Measurements from ENCODE around the gene FOXN1. TPM values are rescaled to one million over a fixed set of nuclear protein-coding genes. Genes with fewer than 3 reads are reported as not detected.

The FOXN1 gene, protein sequence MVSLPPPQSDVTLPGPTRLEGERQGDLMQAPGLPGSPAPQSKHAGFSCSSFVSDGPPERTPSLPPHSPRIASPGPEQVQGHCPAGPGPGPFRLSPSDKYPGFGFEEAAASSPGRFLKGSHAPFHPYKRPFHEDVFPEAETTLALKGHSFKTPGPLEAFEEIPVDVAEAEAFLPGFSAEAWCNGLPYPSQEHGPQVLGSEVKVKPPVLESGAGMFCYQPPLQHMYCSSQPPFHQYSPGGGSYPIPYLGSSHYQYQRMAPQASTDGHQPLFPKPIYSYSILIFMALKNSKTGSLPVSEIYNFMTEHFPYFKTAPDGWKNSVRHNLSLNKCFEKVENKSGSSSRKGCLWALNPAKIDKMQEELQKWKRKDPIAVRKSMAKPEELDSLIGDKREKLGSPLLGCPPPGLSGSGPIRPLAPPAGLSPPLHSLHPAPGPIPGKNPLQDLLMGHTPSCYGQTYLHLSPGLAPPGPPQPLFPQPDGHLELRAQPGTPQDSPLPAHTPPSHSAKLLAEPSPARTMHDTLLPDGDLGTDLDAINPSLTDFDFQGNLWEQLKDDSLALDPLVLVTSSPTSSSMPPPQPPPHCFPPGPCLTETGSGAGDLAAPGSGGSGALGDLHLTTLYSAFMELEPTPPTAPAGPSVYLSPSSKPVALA
- not detected in 2 replicates for total RNA-seq

DNA sequence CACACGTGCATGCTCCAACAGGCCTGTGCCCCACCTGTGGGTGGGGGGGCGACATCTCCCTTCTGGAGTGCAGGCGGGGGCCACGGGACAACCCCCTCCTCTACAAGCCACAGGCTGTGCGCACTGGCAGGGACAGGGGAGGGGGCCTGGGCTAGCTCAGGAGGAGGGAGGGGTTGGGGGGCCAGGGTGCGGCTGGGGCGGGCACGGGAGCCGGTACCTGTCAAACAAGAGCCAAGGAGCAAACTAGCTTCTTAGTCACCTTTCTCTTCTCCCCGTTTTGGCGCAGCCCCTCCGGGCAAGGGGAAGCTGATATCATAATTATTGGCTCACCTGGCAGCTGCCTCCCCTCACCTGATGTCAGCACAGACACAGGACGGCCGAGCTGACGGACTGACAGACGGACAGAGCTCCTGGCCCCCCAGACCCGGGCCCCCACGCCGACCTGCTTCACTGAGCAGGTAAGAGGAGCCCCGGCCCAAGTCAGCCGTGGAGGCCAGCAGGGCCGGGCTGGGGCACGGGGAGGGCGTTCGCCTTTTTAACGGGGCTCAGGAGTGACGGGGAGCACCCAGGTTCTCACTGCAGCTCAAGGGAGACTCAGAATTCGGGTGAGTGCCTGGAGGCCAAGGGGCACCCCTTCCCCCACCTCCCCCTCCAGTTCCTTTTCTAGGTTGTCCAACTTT lies at the start of gene FOXN1:
TSS of gene FOXN1 (plus strand) at position 363 of the 680 bp plus-strand sequence. CDS start 17,622 bp downstream, outside the sequence.

GRCh38 chr17:28473542-28473941 lies 32.6 kb upstream of the FOXN1 start, which contains the start of gene SLC13A2:
TSS of gene SLC13A2 (plus strand) at chr17:28473644. CDS start at chr17:28473713, 69 bp downstream.

DNA sequence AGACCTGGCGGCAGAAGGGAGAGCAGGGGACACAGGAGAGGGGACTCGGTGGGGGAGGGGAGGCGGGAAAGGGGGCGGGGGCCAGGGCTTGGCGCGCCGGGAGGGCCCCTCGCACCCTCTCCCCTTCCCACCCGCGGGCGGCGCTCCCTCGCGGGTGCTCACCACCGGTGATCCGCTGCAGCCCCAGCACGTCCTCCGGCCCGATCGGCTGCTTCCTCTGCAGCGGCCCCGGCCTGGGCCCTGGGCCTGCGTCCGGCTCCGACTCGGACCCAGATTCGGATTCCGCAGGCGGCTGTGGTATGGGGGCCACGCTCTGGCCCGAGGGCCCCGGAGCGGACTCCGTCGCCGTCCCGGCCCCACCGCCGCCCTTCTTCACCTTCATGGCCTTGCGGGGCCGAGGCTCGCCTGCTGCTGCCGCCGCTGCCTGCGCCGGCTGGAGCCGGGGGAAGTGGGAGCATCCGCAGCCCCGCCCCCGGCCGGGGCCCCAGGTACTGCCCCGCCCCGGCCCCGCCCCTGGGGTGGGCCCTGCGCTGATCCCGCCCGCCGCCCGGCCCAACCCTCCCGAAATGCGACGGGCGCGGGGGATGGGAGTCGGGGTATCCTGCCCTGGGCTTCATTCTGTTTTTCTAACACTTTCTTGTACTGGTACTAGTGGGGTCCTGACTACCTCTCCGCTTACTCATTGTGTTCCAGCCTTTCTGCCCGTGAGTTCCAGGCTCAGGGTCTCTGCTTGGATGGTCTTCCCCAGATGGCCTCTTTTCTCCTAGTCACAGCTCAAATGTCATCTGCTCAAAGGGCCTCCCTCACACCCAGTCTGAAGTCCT lies 46.2 kb downstream of the FOXN1 start, which contains the start of gene UNC119:
TSS of gene UNC119 (minus strand) at position 449 of the 824 bp plus-strand sequence. CDS start at position 382, 67 bp downstream.

GRCh38 chr17:28571361-28572122 lies 65.4 kb downstream of the FOXN1 start, which contains the start of gene PIGS:
TSS of gene PIGS (minus strand) at chr17:28571524. CDS start at chr17:28571496, 28 bp downstream.

GRCh38 chr17:28576758-28577465 lies 70.8 kb downstream of the FOXN1 start, which contains the start of gene ALDOC:
TSS of gene ALDOC (minus strand) at chr17:28576895. CDS start at chr17:28575532, 1,363 bp downstream.

Other genes starting within 250 kb of the FOXN1 start
- 6.2 and 12.4 TPM in 2 replicates for gene TMEM97, start 187.1 kb upstream of the FOXN1 start, total RNA-seq
- gene IFT20, start 170.9 kb upstream of the FOXN1 start, total RNA-seq = 53.0 and 58.7 TPM in 2 replicates
- 28.9 and 38.4 TPM in 2 replicates for gene TNFAIP1, start 170.6 kb upstream of the FOXN1 start, total RNA-seq
- gene POLDIP2, start 148.8 kb upstream of the FOXN1 start, total RNA-seq = 60.7 and 67.1 TPM in 2 replicates
- gene SEBOX, start 141.1 kb upstream of the FOXN1 start, total RNA-seq = not detected in 2 replicates
- gene VTN, start 136.0 kb upstream of the FOXN1 start, total RNA-seq = 0.12 and 0.53 TPM in 2 replicates
- gene SARM1, start 134.7 kb upstream of the FOXN1 start, total RNA-seq = 6.0 and 6.5 TPM in 2 replicates
- 7.5 and 7.8 TPM in 2 replicates for gene SLC46A1, start 100.1 kb upstream of the FOXN1 start, total RNA-seq
- not detected in 2 replicates for gene SLC13A2, start 32.7 kb upstream of the FOXN1 start, total RNA-seq
- gene UNC119, start 46.3 kb downstream of the FOXN1 start, total RNA-seq = 19.2 and 19.9 TPM in 2 replicates
- gene PIGS, start 65.2 kb downstream of the FOXN1 start, total RNA-seq = 45.0 and 51.4 TPM in 2 replicates
- 33.3 and 33.5 TPM in 2 replicates for gene ALDOC, start 70.5 kb downstream of the FOXN1 start, total RNA-seq
- gene SPAG5, start 92.7 kb downstream of the FOXN1 start, total RNA-seq = 21.9 and 40.0 TPM in 2 replicates
- 5.3 and 6.5 TPM in 2 replicates for gene RSKR, start 107.8 kb downstream of the FOXN1 start, total RNA-seq
- 182 and 257 TPM in 2 replicates for gene BLTP2, start 138.8 kb downstream of the FOXN1 start, total RNA-seq
- 69.3 and 88.0 TPM in 2 replicates for gene SDF2, start 155.6 kb downstream of the FOXN1 start, total RNA-seq
- 55.5 and 59.6 TPM in 2 replicates for gene SUPT6H, start 155.9 kb downstream of the FOXN1 start, total RNA-seq
- 1.1 and 2.0 TPM in 2 replicates for gene PROCA1, start 205.5 kb downstream of the FOXN1 start, total RNA-seq
- 185 and 201 TPM in 2 replicates for gene RAB34, start 211.5 kb downstream of the FOXN1 start, total RNA-seq
- gene RPL23A, start 213.6 kb downstream of the FOXN1 start, total RNA-seq = 906 and 915 TPM in 2 replicates
- 3.7 and 5.7 TPM in 2 replicates for gene TLCD1, start 219.9 kb downstream of the FOXN1 start, total RNA-seq
- 4.4 and 4.7 TPM in 2 replicates for gene NEK8, start 222.4 kb downstream of the FOXN1 start, total RNA-seq
- gene TRAF4, start 237.7 kb downstream of the FOXN1 start, total RNA-seq = 18.1 and 23.9 TPM in 2 replicates